Thoracic aorta (tissue), 2 donors: Measurements from ENCODE around the gene PDE7B. TPM values are rescaled to one million over a fixed set of nuclear protein-coding genes. Genes with fewer than 3 reads are reported as not detected.

Experiments
- ATAC-seq: fragments of 150-250 bp; one replicate; pipeline ENCODE4 v1.8.0; 2017; ENCODE audit warnings: low read depth; ENCODE audit not compliant: insufficient number of reproducible peaks, low FRiP score
- DNase-seq: peaks from one replicate; pipeline ENCODE4 v3.0.0-alpha.2; 2020; ENCODE audit warnings: low spot score
- H3K27ac ChIP-seq, 2 donors: fragments of 200-600 bp; sonication (generic); 1 replicate in 1 of 2; 2 replicates in 1 of 2; pipeline ENCODE4 v1.5.1; 2016; ENCODE audit warnings: mild to moderate bottlenecking in 2 of 2, moderate library complexity in 2 of 2
- H3K27me3 ChIP-seq: fragments of 200-600 bp; sonication (generic); replicated peaks from 2 replicates; pipeline ENCODE4 v1.6.0; 2016; ENCODE audit warnings: mild to moderate bottlenecking; ENCODE audit not compliant: insufficient read depth
- H3K36me3 ChIP-seq: fragments of 200-600 bp; sonication (generic); one replicate; pipeline ENCODE4 v1.5.1; 2016
- H3K4me1 ChIP-seq, 2 donors: fragments of 200-600 bp; sonication (generic); 1 replicate in 1 of 2; 2 replicates in 1 of 2; pipeline versions ENCODE4 v1.5.1 to v1.6.0; 2016; ENCODE audit warnings: low read depth in 2 of 2, mild to moderate bottlenecking in 1 of 2; ENCODE audit not compliant: control insufficient read depth in 1 of 2
- H3K4me3 ChIP-seq: fragments of 200-600 bp; sonication (generic); 2 replicates; pipeline ENCODE4 v1.5.1; 2016; ENCODE audit warnings: mild to moderate bottlenecking
- H3K9me3 ChIP-seq: fragments of 200-600 bp; sonication (generic); 2 replicates; pipeline ENCODE4 v1.5.1; 2016
- total RNA-seq, 2 donors: library from RNA; depleted of rRNA; stranded (reverse); fragments of >200 nt; gene quantifications; one replicate each; pipeline versions ENCODE4 v1.1.0 to v1.2.3, GENCODE V29; 2016
- TF ChIP-seq, protein P1 (sequence below): fragments of 200-600 bp; sonication (generic); IDR thresholded peaks from one replicate; pipeline ENCODE4 v1.5.1; 2019; ENCODE audit warnings: antibody characterized with exemption

The PDE7B gene
- total RNA-seq, 2 donors from 2014 or later = 2.6 to 13.2 TPM

- TF ChIP-seq, protein P1, sequence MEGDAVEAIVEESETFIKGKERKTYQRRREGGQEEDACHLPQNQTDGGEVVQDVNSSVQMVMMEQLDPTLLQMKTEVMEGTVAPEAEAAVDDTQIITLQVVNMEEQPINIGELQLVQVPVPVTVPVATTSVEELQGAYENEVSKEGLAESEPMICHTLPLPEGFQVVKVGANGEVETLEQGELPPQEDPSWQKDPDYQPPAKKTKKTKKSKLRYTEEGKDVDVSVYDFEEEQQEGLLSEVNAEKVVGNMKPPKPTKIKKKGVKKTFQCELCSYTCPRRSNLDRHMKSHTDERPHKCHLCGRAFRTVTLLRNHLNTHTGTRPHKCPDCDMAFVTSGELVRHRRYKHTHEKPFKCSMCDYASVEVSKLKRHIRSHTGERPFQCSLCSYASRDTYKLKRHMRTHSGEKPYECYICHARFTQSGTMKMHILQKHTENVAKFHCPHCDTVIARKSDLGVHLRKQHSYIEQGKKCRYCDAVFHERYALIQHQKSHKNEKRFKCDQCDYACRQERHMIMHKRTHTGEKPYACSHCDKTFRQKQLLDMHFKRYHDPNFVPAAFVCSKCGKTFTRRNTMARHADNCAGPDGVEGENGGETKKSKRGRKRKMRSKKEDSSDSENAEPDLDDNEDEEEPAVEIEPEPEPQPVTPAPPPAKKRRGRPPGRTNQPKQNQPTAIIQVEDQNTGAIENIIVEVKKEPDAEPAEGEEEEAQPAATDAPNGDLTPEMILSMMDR = no peak
- Histone ChIP-seq H3K4me3 (no peak overlapping the region), H3K27ac (no peak overlapping the region), H3K36me3 (no peaks in the 10 kb centered on the region), H3K9me3 (no peaks in the 10 kb centered on the region), H3K4me1 (no peaks in the 10 kb centered on the region), H3K27me3 (no peaks in the 10 kb centered on the region)
- DNase-seq (no peak), ATAC-seq (no peak)
These were observed 12.4 kb upstream of the PDE7B start for GRCh38 chr6:135839121-135839520.

GRCh38 chr6:135842618-135843392 lies 8.7 kb upstream of the PDE7B start:
- no peak overlapping the region for H3K4me3 ChIP-seq
- ATAC-seq = no peak
- H3K36me3 ChIP-seq = no peaks in the 10 kb centered on the region
- H3K4me1 ChIP-seq = no peaks in the 10 kb centered on the region
- no peak overlapping the region for H3K27ac ChIP-seq
- TF ChIP-seq, protein P1 = no peak
- H3K27me3 ChIP-seq = no peaks in the 10 kb centered on the region
- no peaks in the 10 kb centered on the region for H3K9me3 ChIP-seq
- no peak for DNase-seq

- H3K27me3 ChIP-seq = no peaks in the 10 kb centered on the region
- DNase-seq = no peak
- ATAC-seq = no peak
- no peaks in the 10 kb centered on the region for H3K9me3 ChIP-seq
- H3K4me3 ChIP-seq = no peak overlapping the region
- H3K36me3 ChIP-seq = no peaks in the 10 kb centered on the region
- no peak overlapping the region for H3K27ac ChIP-seq
- TF ChIP-seq, protein P1 = no peak
- H3K4me1 ChIP-seq = peaks cover 0 to 10% of the 10 kb centered on the region in 2 donors
These were observed 619 bp upstream of the PDE7B start for GRCh38 chr6:135850882-135851281.

DNA sequence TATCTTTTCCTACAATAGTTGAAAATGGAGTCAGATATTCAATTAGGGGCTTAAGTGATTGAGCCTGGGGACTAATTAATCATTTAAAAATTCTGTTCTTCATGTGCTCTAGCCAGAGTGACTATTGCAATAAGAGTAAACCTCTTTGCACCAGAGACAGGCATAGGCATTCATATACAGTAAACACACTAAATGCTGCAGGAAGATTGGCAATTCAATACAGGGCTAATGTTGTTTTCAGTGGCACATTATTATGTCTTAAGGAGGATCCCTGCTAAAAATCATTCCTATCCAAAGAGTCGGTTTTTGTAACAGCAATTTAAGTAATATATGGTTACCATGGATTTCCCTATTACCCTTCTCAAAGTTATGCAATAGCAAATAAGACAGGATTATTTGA lies 1.2 kb downstream of the PDE7B start:
- Histone ChIP-seq H3K4me1 (peaks cover 0 to 10% of the 10 kb centered on the region in 2 donors), H3K4me3 (no peak overlapping the region), H3K9me3 (no peaks in the 10 kb centered on the region), H3K27ac (no peak overlapping the region), H3K27me3 (no peaks in the 10 kb centered on the region), H3K36me3 (no peaks in the 10 kb centered on the region)
- DNase-seq (no peak), ATAC-seq (no peak)
- TF ChIP-seq, protein P1 = no peak

GRCh38 chr6:135853227-135853626 lies 1.7 kb downstream of the PDE7B start:
- no peak for DNase-seq
- Histone ChIP-seq H3K9me3 (no peaks in the 10 kb centered on the region), H3K27me3 (no peaks in the 10 kb centered on the region), H3K36me3 (no peaks in the 10 kb centered on the region), H3K27ac (no peak overlapping the region), H3K4me3 (no peak overlapping the region), H3K4me1 (peaks cover 0 to 10% of the 10 kb centered on the region in 2 donors)
- no peak for ATAC-seq
- TF ChIP-seq, protein P1 = no peak
